ENCODE measurements around the gene PTAR1.
A peak's percentile ranks its signal among the peaks of the same experiment; 100 is the strongest.

The PTAR1 gene

GRCh38 chr9:69673311-69673640 is 86.5 kb downstream of the PTAR1 start:
- DNase-seq (ENCODE audit: low read depth): no peak

DNA sequence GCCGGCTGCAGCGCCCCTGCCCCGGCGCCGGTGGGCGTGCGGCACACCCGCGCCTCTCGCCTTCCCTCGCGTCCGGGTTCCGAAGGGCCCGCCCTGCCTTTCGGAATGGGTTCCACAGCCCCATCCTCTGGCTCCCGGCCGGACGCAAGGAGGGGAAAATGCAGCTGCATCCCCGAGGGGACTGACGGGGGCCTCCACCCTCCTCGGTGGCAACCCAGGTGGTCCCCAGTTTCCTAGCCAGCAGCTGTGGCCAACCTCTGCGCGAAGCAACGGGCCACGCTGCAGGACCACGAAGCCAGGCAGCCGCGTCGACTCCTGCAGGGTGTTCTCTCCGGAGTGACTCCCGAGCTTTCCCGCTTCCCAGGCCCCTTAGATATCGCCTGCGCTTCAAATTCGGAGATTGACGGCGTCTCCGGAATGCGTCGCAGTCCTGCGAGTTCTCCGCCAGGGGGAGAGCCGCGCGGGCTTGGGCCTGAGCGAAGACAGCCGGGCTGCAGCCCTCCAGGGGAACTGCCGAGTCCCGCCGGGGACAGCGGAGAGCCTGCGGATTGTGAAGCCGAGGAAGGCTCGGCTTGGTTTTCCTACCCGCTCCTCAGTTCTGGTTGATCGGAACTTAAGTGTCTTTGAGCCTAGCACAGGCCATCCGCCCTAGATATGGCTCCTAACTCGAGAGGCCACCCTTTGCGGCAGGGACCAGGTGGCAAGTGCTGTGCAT is 87.1 kb downstream of the PTAR1 start:
- DNase-seq (ENCODE audit: low read depth): peak; percentile 63

DNA sequence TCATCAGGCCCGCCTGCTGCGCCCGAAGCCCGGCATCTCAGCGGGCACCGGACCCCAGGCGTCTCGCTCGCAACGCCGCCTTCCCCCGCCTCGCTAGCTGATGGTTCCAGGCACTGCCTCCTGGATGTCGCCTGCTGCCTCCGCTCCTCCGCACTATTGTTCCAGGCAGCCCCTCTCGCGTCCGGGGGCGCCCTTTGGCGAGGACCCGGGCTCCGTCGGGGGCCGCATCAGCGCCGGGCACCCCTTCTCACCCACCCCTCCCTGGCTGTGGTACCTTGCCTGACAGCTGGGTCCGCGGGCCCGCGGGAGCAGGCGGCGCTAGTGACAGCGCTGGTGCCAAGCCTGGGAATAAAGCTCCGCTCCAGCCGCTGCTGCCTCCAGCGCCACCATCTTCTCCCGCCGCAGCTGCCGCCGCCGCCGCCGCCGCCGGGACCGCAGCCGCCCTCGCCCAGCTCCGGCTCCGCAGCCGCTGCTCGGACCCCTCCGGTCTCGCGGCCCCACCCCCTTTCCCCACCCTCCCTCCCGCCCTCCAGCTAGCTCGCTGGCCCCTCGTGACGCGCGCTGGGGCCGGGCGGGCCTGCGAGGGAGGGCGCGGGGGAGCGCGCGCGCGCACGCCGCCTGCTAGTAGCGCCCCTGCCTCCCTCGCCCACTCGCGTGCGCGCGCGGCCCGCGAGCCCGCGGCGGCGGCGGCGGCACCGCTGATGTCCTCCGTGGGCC is 87.8 kb downstream of the PTAR1 start, which contains the start of gene APBA1:
Gene APBA1 (minus strand): TSS at position 493 of the 717 bp plus-strand sequence.
- peak; percentile 24 for DNase-seq (ENCODE audit: low read depth)

DNA sequence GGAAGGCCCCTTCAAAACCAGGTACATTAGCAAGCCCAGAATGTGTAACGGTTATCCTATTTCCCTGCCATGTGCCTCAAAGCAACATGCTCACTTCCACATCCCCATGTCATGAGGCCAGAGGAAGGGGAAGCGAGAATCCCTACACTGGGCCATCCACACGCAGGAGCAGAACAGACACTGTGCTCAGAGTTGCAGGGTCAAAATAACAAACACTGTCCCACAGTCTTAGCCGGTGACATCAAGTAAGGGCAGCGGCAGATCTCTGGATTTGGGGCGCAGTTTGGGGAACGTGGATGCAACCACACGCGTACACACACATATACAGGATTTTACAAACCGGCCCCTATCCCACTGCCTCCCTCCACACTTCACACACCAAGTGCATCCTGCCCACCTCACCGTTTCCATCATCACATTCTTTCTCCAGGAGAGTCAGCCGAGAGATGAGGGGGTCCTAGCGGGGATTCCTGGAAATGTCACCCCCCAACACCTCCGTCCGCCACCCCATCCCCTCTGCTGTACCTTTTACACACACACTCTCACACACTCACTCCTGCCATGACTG is 88.4 kb downstream of the PTAR1 start:
- no peak for DNase-seq (ENCODE audit: low read depth)

DNA sequence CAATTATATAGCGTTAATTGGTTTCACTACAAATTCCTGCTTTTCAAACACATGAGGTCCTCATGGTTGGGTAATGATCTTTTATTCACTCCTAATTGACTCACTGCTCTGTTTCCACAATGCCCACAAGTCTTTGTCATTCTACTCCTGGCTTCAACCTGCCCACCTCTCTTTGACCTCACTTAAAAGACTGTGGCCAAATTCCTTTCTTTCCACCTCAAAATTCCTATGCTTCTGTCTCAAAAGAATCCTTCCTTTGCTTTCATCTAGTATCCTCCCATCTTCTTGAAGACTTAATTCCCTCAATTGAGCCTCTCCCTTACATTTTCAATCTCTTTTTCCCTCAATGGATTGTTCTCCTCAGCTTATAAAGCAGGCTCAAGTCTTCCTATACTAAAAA is 92.5 kb downstream of the PTAR1 start:
- no peak for DNase-seq (ENCODE audit: low read depth)

- DNase-seq (ENCODE audit: low read depth): no peak
These were observed 99.5 kb downstream of the PTAR1 start for GRCh38 chr9:69660304-69660703.
